GM18951 (cell line): Measurements from ENCODE around the gene TTYH2.
"Not testable (repeated sequence)": the region's sequence is repeated elsewhere in the genome, so short reads cannot be mapped to it uniquely, and the experiment has no call there.

ENCODE experiments used
- POLR2A ChIP-seq: IDR thresholded peaks from 4 replicates; pipeline ENCODE4 v1.6.1; 2011; ENCODE audit warnings: mild to moderate bottlenecking; ENCODE audit not compliant: insufficient read length, insufficient read depth; ENCODE audit errors: extremely low read depth
- in situ Hi-C: fragments of 300-500 bp; cut with MboI; formaldehyde crosslinking; loops from one replicate; pipeline ENCODE4 v1.12.0; 2022; ENCODE audit warnings: low sequenced_read_pairs, mixed read lengths, inconsistent platforms; ENCODE audit not compliant: unreplicated experiment

TTYH2 gene

DNA sequence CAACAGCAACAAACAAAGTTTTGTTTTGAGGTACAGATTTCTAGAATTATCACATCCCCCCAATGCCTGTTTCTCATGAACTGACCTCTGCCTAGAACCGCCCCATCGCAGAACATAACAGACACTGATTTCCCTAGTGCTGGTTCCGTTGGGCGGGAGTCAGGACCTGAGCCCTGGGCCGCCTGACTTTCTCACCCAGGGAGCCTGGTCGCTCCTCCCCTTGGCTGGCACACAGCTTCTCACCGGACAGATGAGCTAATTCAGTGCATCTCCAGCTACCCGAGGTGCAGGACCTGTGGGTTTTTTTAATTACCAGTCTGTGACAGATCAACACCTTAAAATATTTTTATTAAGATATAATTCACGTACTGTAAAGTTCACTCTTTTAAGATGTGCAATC, 30.0 kb upstream of the TTYH2 start:
- in situ Hi-C loops = no loop called here
- no peak for TF ChIP-seq POLR2A

DNA sequence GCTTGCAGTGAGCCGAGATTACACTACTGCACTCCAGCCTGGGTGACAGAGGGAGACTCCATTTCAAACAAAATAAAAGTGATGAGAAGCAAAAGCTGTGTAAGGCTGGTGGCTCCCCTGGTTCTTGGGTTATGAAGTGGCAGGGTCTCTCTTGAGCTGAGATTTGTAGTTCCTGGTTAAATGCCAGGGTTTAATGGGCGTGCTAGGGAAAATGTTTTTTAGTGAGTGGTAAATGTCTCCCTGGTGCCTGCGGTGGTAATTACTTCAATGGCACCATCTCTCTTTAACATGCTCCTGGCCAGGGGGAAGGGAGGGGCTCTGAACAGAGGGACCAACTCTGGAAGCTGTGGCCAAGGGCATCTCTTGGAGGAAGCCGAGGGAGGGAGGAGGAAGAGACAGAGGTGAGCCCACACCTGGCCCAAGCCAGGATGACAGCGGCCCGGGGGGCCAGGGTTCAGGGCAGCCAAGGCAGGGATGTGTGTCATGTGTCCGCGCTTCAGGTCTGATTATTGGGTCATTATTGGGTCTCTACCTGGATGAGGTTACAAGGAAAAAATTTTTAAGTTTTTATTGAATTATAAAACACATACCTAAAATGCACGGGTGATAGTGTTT, 27.7 kb upstream of the TTYH2 start:
- no peak for TF ChIP-seq POLR2A
- in situ Hi-C loops = no loop called here

DNA sequence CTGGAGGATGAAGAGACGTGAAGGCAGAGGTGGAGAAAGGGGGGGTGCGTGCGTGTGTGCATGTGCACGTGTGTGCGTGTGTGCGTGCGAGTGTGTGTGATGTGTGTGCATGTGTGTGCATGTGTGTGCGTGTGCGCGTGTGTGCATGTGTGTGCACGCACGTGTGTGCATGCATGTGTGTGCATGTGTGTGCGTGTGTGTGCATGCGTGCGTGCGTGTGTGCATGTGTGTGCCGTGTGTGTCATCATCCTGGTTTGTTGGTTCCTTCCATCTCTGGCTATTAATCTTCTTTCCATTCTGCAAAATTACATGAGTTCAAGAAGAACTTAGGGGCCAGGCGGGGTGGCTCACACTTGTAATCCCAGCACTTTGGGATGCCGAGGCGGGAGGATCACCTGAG, 26.9 kb upstream of the TTYH2 start:
- in situ Hi-C loops = no loop called here
- no peak for TF ChIP-seq POLR2A

DNA sequence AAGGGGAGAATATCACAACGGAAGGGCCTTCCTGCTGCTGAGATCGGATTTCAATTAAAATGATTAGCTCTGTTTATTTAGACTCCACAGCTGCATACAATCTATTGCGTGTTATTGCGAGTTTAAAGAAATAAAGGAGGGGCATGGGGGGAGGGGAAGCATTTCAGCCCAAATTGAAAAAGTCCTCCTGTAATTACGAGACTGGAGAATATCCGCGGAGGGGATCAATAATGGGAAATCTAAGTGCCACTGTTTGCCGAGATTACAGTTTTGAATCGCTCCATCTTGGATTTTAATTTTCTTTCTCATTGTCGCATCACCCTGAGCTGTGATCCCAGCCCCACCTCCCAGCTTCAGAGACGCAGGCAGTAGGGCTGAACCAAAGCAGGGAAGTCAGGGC, 25.6 kb upstream of the TTYH2 start:
- in situ Hi-C loops = no loop called here
- no peak for TF ChIP-seq POLR2A

DNA sequence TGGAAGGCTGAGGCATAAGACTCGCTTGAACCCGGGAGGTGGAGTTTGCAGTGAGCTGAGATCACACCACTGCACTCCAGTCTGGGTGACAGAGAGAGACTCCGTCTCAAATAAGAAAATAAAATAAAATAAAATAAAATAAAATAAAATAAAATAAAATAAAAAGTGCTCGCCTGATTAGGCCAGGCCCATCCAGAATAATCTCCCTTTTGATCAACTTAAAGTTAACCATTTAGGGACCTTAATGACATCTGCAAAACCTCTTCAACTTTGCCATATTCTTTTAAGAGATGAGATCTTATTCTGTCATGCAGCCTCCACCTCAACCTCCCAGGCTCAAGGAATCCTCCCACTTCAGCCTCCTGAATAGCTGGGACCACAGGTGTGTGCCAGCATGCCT, 24.7 kb upstream of the TTYH2 start:
- in situ Hi-C loops = not testable (repeated sequence)

DNA sequence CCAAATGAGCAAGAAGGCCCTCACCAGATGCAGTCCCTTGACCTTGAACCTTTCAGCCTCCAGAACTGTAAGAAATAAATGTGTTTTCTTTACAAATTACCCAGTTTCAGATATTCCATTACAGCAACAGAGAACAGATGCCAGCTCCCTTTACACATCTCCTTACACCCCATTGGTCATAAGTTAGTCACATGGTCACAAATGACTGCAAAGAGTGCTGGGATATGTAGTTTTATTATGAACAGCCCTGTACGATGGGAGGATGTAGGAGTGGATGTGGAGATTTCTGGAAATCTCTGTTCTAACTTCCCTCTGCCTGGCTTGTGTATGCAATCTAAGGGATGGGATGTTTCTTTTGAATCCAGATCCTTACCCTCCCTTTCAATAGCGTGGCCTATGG, 23.2 kb upstream of the TTYH2 start:
- TF ChIP-seq POLR2A = no peak
- in situ Hi-C loops = no loop called here

DNA sequence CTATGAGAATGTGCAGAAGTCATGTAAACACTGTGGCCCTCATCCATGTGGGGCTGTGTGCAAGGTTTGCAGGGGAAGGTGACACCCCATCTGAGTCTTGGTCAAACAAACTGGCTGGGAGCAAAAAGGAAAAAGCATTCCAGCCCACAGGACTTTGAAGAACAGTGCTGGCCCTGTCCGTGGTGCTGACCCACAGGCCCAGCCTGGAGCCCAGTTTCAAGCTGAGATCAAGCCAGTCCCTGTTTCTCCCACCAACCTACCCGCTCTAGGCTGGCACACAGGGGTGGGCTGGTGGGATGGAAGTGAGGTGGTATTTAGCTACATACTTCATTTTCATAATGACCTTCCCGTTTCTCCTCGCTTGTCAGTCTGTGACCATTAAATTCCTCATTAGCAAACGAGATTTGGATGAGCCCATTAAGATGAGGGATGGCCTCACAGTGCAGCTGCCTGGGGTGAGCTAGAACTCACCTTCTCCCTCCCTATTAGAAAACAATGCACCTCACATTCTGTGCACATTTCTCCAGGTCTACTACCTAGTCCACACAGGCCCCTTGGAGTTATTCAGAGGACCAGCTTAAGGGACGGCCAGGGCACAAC, 22.5 kb upstream of the TTYH2 start:
- in situ Hi-C loops = no loop called here
- TF ChIP-seq POLR2A = no peak

DNA sequence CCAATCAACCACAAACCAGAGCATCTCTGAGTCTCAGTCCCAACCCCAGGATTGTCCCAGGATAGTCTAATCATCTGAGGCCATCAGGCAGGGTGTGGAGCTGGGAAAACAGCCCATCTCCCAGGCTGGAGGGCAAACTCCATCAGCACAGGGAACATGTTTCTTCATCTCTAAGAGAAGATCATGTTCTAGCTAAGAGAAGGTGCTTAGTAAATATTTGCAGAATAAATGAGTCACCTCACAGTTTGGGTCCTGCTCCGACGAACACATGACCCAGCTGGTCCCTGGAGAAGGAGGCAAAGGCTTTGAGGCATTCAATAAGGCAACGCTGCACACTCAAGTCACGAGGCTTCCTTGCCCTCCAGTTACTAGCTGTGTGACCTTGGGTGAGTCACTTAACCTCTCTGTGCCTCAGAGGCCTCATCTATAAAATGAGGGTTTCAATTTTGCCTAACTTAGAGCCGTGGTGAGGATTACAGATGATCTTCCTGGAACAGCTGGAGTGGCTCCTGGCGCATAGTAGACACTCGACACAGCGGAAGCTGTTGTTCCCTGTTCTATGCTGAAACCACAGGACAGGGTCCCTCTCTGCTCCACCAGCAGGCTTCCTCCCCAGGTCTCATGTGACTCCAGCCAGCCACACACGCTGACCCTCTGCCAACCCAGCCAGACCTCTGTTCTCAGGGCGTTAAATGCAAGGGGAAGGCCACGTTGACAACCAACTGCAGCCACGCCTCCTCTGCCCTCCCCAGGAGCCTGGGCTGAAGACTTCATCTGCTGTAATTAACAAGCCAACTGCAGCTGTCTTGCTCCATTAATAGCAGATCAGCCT, 20.2 kb upstream of the TTYH2 start:
- in situ Hi-C loops = no loop called here
- TF ChIP-seq POLR2A = no peak

DNA sequence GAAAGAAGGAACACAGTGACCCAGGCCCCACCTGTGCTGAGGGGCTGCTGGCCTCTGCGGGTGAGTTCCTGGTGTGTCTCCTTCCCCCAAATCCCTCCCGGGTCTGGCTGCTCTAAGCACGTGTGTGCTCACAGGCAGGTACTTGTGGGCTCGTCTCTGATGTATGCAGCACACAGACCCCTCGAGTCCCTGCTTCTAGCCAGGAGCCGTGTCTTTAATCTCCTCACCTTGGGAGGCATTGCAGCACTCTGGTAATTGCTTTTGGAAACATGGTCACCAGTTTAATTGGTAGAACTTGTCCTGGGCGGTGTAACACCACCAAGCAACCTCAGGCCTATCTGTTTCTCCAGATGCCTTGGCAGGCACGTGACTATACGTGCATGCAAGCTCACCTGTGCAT, 18.7 kb upstream of the TTYH2 start:
- in situ Hi-C loops = no loop called here
- TF ChIP-seq POLR2A = no peak

DNA sequence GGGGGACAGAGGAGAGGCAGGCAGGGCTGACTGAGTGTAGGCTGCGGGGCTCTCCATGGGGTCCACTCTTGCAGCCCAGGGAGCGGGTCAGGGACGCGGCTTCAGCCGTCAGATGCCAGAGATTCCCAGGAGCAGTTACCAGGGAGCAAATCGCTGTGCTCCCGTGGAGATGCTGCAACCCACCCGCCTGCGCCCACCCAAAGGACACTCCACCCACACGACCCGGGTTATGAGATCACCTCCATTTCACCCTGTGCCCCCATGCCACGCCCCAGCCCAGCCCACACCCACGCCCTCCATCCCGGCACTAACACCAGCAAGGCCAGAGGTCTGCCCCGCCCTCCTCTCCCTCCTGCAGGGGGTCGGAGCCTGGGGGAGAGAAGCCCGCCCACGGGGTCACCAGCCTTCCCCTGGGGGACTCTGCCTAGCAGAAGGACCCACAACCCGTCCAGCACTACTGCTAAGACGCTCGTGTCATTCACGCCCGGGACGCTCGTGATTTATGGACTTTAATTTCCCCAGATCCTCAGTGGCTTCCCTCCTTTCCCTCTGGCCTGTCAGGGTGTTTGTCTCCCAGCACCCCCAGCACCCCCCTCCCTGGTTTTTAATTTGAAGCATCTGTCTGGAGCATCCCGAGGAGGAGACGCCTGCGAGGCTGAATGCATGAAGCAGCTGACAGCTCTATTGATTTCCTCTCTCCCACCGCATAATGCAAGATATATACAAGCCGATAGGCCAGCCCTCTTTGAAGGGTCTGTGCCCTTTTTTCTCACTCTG, 16.6 kb upstream of the TTYH2 start:
- no peak for TF ChIP-seq POLR2A
- in situ Hi-C loops = no loop called here

DNA sequence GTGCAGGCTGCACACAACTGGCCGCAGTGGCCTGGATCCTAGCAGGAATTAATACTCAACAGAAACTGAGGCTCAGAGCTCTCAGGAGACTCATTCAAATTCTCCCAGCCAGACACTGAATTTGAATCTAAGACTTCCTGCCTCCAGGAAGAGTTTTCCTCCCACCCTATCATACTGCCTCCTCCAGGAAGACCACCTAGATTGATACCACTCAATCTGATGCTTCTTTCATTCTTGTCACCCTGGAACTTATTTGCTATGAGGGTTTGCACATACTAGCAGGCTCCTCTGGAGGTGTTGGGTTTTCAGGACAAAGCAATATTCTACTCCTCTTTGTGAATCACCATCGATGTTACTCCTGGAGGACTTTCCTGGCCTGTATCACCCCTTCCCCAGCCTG, 15.6 kb upstream of the TTYH2 start:
- in situ Hi-C loops = no loop called here
- TF ChIP-seq POLR2A = no peak

DNA sequence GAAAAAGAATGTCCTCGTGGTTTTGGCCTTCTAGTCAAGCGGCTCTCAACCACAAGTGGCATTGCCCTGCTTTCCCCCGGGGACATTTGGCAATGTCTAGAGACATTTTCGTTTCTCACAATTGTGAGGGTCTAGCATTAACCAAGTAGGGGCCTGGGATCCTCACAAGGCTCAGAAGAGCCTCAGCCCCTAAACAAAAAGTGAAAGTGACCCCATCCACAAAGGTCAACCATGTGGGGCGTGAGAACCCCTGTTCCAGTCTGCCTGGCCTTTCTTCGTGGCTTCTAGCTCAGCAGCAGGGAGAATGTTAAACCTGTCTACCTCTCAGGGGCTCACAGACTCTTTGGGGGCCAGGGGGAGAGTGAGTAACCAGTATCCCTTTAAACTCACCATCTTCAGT, 14.7 kb upstream of the TTYH2 start:
- in situ Hi-C loops = no loop called here
- no peak for TF ChIP-seq POLR2A

DNA sequence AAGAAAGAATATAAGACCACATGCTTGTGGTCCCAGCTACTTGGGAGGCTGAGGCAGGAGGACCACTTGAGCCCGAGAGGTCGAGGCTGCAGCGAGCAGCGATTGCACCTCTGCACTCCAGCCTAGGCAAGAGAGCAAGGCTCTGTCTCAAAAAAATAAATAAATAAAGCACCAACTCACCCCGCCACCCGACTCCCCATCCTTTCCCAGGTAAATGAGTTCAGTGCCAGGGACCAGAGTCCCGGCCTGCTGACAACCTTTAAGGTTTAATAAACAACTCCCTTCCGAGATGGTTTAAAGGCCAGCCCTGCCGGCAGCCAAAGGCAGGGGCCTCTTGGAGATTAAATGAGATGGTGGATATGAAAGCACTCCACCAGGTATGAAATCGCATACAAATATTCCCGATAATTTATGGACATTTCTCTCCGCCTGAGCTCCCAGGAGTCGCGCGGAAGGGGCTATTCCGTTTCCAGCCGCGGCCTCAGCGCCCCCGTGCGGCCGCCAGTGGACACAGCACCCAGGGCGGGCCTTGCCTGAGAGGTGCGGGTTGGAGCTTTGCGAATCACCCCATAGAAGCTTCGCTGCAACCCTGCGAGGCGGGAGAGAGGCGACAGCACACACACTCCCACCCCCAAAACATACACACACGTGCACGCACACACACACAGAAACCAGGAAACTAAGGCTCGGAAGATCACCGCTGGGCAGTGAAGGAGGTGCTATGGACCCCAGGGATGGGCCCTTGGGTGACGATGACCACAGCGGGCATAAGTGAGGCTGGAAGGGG, 13.9 kb upstream of the TTYH2 start:
- in situ Hi-C loops = no loop called here
- no peak for TF ChIP-seq POLR2A
